ENCODE data around the gene SORCS2.

DNA sequence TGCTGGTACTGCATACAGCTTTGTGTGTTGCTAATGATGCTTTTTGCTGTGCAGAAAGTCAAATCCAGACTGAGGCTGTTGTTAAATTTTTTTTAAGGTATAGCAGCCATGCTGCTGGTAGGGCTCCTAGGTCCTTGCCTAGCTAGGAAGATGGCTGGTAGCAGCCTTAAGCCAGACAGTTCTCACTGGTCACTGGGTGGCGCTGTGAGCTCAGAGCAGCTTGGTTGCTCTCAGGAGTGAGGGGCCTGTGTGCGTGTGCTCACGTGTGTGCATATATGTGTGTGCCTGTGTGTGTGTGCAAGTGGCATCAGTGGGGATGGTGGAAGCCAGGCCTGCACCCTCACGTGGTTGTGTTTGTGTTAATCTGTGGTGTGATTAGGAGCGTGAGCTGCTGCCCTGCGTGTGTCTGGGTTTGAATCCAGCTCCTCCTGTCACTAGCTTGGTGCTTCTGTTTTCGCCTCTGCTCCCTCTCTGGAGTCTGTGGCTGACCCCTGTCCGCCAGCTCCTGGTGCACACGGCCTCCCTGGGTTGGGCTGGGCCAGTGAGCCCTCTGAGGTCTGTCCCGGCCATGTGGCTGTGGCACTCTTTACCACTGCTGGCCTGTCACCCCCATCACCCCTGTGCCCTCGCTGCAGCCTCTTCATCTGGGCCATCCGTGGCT is 46.1 kb downstream of the SORCS2 start:
- TF ChIP-seq POLR2A (IDR thresholded peaks at IDR 0.05; ENCODE audit: low read length) (no peak), GATA1 (IDR thresholded peaks at IDR 0.05; ENCODE audit: low read depth, low read length) (no peak)
